Neural cell (in vitro differentiated cells): ENCODE measurements around the gene MYH6.

Experiments used
- CTCF ChIP-seq: fragments of 450-650 bp; IDR thresholded peaks from 2 replicates; pipeline ENCODE4 v1.5.1; 2014; ENCODE audit warnings: antibody characterized with exemption, mild to moderate bottlenecking, moderate library complexity; ENCODE audit not compliant: poor library complexity, severe bottlenecking
- EZH2 ChIP-seq: fragments of 200-600, 300-800 bp; shearing (Covaris generic), sonication (generic); IDR thresholded peaks from 2 replicates; pipeline ENCODE4 v1.6.1; 2014; ENCODE audit warnings: antibody characterized with exemption, low read length, borderline replicate concordance, mild to moderate bottlenecking; ENCODE audit not compliant: insufficient read depth, poor library complexity, severe bottlenecking
- RAD21 ChIP-seq: fragments of 450-650 bp; conservative IDR thresholded peaks from 2 replicates; pipeline ENCODE4 v1.6.1; 2014; ENCODE audit warnings: antibody characterized with exemption, mild to moderate bottlenecking, moderate library complexity

DNA sequence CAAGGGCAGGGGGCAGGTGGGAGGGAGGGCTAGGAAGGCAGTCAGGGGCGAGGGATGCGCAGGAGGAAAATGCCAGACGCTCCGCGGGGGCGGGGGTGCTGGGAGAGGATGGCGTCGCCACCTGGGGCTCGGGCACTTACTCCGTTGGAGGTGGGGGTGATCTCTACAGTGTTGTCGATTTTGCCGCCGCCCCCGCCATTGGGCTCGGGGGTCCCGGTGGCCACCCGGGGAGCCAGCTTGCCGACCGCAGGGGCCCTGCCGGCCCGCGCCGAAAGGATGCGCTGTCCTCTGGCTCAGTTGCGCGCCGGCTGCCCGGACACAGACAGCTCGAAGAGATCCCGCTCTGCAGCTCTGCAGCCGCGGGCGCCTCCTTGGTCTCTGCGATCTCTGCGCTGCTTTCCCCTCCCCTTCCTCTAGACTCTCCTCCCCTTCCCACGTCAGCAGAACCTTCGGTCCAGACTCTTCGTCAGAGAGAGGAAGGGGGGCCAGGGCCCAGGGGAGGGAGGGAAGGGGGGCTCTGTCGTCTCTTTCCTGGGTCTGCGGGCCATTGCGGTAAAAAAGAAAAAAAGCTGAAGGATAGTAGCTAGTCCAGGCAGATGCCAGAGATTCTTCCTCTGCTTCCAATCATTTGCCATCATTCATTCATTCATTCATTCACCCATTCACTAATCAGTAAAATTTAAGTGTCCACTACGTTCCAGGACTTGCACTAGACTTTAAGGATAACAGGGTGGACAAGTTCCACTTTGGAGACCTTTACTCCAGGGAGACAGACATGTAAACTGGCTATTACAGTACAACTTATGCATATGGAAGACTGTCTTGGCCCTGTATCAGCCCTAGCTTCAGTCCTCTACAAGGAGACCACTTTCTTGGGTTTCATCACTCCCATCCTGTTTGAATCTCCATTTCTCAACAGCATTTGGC, 55.3 kb downstream of the MYH6 start, which contains the start of gene SLC22A17:
- TF ChIP-seq CTCF: peak; percentile 39
- TF ChIP-seq EZH2: no peak
- TF ChIP-seq RAD21: peak; percentile 61
